ENCODE results near the gene GPR68.

DNA sequence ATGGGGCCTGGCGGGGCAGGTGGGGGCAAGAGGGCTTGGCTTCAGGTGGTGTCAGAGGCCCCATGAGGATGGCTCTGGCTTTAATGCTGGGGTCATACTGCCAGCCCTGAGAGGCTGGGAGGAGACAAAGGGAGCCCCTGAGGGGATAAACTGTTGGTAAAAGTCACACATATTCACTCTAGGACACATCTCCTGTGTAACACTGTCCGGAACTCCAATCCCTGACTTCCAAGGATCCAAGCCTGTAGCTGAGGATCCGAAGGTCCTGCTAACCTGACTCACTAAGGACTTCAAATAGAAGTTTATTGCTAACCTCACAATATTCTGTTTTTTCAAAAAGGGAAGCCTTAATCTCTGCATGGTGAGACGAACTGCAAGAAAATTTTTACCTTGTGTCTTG, 39.2 kb upstream of the GPR68 start:
- TF ChIP-seq, protein P1, sequence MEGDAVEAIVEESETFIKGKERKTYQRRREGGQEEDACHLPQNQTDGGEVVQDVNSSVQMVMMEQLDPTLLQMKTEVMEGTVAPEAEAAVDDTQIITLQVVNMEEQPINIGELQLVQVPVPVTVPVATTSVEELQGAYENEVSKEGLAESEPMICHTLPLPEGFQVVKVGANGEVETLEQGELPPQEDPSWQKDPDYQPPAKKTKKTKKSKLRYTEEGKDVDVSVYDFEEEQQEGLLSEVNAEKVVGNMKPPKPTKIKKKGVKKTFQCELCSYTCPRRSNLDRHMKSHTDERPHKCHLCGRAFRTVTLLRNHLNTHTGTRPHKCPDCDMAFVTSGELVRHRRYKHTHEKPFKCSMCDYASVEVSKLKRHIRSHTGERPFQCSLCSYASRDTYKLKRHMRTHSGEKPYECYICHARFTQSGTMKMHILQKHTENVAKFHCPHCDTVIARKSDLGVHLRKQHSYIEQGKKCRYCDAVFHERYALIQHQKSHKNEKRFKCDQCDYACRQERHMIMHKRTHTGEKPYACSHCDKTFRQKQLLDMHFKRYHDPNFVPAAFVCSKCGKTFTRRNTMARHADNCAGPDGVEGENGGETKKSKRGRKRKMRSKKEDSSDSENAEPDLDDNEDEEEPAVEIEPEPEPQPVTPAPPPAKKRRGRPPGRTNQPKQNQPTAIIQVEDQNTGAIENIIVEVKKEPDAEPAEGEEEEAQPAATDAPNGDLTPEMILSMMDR (IDR thresholded peaks at IDR 0.05; ENCODE audit: poor library complexity, severe bottlenecking), result no peak
- no peak for TF ChIP-seq SMC3 (conservative IDR thresholded peaks at IDR 0.05; ENCODE audit: poor library complexity)

Measured in neural cell (in vitro differentiated cells).